BJ (cell line): Measurements from ENCODE around the gene CEP78. TPM values are rescaled to one million over a fixed set of nuclear protein-coding genes. Genes with fewer than 3 reads are reported as not detected.

ENCODE experiments used
- CTCF ChIA-PET: fragments of 350-600 bp; formaldehyde crosslinking; extraction: SDS; loops from one replicate; lab custom pipeline; 2021; ENCODE audit warnings: antibody characterized with exemption, inconsistent platforms; lab: Yijun Ruan, JAX
- POLR2A ChIA-PET: fragments of 300-600 bp; sonication (Branson Sonifier 250); formaldehyde crosslinking; extraction: SDS; loops from one replicate; lab custom pipeline; 2021; ENCODE audit warnings: antibody characterized with exemption; lab: Charles Lee
- DNase-seq: peaks from one replicate; pipeline ENCODE4 v3.0.0-alpha.2; 2011; ENCODE audit warnings: low read depth
- H3K27me3 ChIP-seq: 2 replicates; pipeline ENCODE4 v1.6.0; 2011; ENCODE audit warnings: low read length; ENCODE audit not compliant: control insufficient read depth, insufficient read depth
- H3K36me3 ChIP-seq: 2 replicates; pipeline ENCODE4 v1.5.1; 2011; ENCODE audit warnings: low read length; ENCODE audit not compliant: control insufficient read depth, insufficient read depth
- H3K4me3 ChIP-seq: 2 replicates; pipeline ENCODE4 v1.5.1; 2011; ENCODE audit warnings: low read depth, mild to moderate bottlenecking, control low read depth, low read length
- polyA plus RNA-seq: library from polyadenylated mRNA; depleted of rRNA; stranded (reverse); fragments of >200 nt; gene quantifications from 2 replicates; pipeline ENCODE4 v1.2.3, GENCODE V29; 2011
- TF ChIP-seq, protein P1 (sequence below): IDR thresholded peaks from 2 replicates; pipeline ENCODE4 v1.5.1; 2011; ENCODE audit warnings: low read depth, mild to moderate bottlenecking, control low read depth, inconsistent platforms, low read length, moderate library complexity; ENCODE audit not compliant: insufficient read depth

The CEP78 gene
- polyA plus RNA-seq, 1 experiment = 4.5 TPM

DNA sequence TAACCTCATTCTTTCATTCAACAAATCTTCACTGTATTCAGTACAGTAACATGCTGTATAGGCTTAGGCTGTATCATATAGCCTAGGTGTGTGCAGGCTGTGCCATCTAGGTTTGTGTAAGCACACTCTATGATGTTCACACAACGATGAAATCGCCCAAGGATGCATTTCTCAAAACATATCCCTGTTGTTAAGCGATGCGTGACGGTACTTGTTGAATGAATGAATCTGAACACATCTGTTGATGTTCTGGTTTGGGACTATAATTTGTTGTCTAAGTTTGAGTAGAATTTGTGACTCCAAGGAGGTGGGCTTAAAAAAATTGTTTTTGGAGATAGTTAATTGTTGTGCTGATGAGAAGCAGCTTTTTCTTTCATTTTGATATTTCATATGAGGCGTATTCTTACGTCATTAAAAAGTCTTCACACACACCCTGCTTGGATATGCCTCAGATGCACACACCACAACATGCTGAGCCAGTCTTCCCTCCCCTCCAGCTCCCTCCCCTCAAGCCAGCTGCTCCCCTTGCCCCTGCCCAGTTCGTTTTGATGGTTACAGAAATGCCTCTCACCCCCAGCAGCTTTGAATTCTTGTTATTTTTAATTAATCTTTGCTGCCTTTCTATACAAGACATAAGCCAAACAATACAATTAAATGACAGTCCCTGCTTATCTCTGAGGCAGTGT lies 55.5 kb downstream of the CEP78 start:
- H3K4me3 ChIP-seq = no peak overlapping the region
- ChIA-PET POLR2A (interaction anchor here (0.5 kb wide), 1 partner anchor 769 kb away, joined by 3 read pairs; no protein-coding TSS in a partner anchor), CTCF (no interaction called here)
- no peak for DNase-seq
- H3K36me3 ChIP-seq = no peaks in the 10 kb centered on the region
- TF ChIP-seq, protein P1, sequence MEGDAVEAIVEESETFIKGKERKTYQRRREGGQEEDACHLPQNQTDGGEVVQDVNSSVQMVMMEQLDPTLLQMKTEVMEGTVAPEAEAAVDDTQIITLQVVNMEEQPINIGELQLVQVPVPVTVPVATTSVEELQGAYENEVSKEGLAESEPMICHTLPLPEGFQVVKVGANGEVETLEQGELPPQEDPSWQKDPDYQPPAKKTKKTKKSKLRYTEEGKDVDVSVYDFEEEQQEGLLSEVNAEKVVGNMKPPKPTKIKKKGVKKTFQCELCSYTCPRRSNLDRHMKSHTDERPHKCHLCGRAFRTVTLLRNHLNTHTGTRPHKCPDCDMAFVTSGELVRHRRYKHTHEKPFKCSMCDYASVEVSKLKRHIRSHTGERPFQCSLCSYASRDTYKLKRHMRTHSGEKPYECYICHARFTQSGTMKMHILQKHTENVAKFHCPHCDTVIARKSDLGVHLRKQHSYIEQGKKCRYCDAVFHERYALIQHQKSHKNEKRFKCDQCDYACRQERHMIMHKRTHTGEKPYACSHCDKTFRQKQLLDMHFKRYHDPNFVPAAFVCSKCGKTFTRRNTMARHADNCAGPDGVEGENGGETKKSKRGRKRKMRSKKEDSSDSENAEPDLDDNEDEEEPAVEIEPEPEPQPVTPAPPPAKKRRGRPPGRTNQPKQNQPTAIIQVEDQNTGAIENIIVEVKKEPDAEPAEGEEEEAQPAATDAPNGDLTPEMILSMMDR = no peak
- peaks cover 4% of the 10 kb centered on the region; the same call in 1 of the 2 replicates for H3K27me3 ChIP-seq

DNA sequence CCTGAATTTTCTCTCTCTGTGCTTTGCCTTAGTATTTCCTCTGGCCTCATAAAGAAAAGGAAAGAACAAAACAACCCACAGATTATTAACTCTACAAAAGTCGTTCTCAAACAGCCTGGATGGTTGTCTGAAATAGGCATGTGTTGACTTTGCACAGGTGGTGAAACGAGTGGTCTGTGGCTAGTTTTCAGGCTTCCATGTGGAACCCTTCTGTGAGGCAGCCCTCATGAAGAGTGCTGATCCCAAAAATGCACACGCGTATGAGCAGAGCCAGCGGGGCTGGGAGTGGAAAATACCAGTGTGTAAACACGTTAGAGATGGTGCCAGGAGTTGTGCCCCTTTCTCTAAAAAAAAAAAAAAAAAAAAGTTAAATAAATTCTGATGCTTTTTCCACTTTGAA lies 56.2 kb downstream of the CEP78 start:
- DNase-seq = no peak
- H3K4me3 ChIP-seq = no peak overlapping the region
- CTCF ChIA-PET = no interaction called here
- H3K27me3 ChIP-seq = peaks cover 4% of the 10 kb centered on the region; the same call in 1 of the 2 replicates
- POLR2A ChIA-PET = no interaction called here
- TF ChIP-seq, protein P1 = no peak
- no peaks in the 10 kb centered on the region for H3K36me3 ChIP-seq

DNA sequence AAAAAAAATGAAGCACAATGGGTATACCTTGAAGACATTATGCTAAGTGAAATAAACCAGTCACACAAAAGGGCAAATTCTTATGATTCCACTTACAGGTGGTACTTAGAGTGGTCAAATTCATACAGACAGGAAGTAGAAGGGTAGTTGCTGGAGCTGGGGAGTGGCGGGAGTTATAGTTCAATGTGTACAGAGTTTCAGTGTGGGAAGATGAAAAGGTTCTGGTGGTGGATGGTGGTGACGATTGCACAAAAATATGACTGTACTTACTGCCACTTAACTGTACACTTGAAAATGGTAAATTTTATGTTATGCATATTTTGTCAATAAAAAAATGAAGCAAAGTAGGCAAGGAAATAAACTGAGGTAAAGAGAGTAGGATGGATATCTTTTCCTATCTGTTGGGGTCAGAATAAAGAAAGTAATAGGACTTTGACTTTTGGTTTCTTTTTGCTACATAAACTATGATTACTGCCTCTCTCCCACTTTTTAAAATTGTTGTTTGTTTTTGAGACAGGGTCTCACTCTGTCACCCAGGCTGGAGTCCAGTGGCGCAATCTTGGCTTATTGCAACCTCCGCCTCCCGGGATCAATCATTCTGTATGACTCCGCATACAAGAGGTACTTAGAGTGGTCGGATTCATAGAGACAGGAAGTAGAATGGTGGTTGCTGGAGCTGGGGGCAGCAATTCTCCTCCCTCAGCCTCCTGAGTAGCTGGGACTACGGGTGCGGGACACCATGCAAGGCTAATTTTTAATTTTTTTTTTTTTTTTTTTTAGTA lies 57.0 kb downstream of the CEP78 start:
- Histone ChIP-seq H3K27me3 (peaks cover 1% of the 10 kb centered on the region; the same call in 1 of the 2 replicates), H3K4me3 (no peak overlapping the region), H3K36me3 (no peaks in the 10 kb centered on the region)
- TF ChIP-seq, protein P1 = no peak
- DNase-seq = no peak
- CTCF ChIA-PET = interaction anchor here (0.6 kb wide), 1 partner anchor 310 kb away, joined by 3 read pairs; no protein-coding TSS in a partner anchor
- POLR2A ChIA-PET = no interaction called here

DNA sequence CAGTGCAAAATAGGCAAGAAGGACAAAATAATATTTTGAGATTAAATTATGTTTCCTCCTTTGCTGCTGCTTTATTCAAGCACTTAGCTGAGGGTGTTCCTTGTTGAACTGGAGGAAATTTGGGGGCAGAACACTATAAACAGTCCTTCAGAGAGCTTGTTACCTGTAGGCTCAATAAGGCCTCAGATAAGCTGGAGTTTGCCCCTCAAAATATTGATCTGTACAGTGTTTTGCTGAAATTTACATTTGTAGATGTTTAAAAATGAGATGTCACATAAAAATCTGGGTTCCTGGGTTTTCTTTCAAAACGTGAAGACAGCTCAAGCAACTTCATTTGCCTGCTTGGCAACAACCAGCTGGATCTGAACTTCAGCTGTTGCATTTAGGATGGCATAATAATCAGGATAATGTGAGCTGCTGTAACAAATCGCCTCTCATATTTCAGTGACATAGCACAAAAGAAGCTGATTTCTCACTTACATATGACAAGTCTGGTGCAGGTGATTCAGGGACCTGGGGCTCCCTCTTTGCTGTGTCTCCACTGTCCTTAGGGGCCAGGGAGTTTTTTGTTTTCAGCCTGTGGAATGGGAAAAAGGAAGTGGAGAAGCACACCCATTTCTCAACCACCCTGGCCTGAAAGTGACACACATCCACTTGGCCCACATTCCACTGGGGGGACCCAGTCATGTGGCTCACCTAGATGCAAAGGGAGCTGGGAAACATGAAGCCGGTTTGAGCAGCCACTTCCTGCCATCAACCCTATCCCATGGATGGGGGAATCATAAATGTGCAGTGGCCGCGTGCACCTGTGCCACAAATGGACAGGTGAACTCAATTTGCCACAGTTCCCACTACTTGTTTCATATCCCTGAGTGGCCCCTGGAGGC lies 58.7 kb downstream of the CEP78 start:
- peaks cover under 1% of the 10 kb centered on the region; the same call in 1 of the 2 replicates for H3K27me3 ChIP-seq
- TF ChIP-seq, protein P1 = no peak
- CTCF ChIA-PET = interaction anchor here (0.7 to 2.3 kb wide), 2 partner anchors 10 kb away, joined by 3 to 8 read pairs; no protein-coding TSS in a partner anchor
- POLR2A ChIA-PET = no interaction called here
- no peak overlapping the region for H3K4me3 ChIP-seq
- DNase-seq = no peak
- H3K36me3 ChIP-seq = no peaks in the 10 kb centered on the region
